NCI-H510A (cell line): ENCODE results near the gene SLC35A1.
A peak's percentile ranks its signal among the peaks of the same experiment; 100 is the strongest.
"Not testable (repeated sequence)": the region's sequence is repeated elsewhere in the genome, so short reads cannot be mapped to it uniquely, and the experiment has no call there.

ENCODE experiments used
- DNase-seq: peaks from one replicate; lab custom pipeline; 2025; lab: John Stamatoyannopoulos, UW

The SLC35A1 gene, protein sequence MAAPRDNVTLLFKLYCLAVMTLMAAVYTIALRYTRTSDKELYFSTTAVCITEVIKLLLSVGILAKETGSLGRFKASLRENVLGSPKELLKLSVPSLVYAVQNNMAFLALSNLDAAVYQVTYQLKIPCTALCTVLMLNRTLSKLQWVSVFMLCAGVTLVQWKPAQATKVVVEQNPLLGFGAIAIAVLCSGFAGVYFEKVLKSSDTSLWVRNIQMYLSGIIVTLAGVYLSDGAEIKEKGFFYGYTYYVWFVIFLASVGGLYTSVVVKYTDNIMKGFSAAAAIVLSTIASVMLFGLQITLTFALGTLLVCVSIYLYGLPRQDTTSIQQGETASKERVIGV

DNA sequence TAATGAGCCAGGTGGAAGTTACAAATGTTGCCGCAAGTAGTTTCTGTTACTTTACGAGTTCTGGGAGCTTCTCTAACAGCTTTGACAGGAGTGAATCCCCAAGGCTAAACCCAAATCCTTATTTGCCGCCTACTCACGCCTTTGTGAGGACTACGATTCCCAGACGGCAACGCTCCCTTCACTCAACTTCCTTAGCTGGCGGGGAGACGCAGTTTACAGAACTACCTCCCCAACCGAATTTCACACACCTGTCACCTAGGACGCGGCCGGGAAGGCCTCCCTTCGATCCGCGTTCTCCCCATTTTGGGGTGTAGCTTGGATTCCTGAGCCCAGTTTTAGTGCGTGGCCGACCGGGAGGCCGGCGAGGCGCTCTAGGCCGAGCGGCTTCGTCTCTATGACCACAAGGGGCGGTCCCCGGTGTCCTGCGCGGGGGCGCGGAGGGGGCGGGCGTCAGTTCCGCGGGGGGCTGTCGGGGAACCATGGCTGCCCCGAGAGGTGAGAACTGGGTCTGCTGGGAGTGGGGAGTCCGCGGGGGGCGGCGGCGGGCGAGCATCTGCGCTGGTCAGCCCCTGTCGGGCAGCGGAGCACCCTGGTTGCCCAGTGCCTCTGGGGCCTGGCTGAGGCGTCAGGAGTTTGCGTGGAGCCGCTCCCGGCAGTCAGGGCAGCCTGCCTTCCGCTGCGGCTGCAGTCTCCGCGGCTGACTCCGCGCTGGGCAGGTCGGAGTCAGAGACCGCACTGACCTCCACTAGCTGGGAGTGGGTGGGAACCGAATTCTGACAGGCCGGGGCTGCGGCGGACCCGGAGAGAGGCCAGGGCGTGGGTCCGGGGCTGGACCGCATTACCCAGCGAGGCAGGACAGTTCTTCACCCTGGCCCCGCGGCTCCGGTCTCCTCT lies at the start of gene SLC35A1:
Gene SLC35A1, plus strand, starts transcription at position 450 of the 894 bp plus-strand sequence. Its CDS starts 30 bp downstream, at position 480.
- DNase-seq = peak; percentile 43

DNA sequence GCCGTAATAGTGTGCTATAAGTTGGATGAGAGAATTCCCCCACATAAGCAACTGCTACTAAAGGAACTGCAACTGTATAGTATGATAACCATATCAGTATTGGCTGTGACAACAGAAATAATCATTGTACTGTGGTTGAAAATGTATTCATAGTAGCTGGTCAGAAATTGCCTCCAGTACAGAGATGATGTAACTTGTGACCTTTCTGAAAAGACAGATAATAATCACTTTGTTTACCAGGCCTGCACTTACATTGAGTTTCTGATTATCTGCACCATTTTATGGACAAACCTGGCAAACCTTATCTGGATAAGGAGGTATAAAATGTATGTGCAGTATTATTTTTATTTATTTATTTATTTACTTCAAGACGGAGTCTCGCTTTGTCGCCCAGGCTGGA lies 46.0 kb upstream of the SLC35A1 start:
- DNase-seq = no peak

DNA sequence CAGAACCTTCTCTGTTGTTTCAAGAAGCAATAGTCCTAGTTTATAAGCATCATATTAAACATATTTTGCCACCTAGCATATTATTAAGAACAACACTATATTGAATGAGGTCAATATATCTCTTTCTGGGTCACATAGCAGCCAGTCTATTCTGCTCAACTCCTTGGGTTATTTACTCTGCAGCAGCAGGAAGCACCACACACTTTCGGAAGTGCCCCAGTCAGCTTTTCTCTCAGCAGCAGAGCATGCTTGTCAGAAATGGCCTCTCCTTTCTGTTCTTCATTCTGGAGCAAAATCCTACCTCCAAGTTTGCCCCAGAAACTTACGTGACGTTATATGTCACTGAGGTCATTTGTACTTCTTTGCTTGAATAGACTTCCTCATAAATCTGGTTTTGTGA lies 42.3 kb upstream of the SLC35A1 start:
- no peak for DNase-seq

DNA sequence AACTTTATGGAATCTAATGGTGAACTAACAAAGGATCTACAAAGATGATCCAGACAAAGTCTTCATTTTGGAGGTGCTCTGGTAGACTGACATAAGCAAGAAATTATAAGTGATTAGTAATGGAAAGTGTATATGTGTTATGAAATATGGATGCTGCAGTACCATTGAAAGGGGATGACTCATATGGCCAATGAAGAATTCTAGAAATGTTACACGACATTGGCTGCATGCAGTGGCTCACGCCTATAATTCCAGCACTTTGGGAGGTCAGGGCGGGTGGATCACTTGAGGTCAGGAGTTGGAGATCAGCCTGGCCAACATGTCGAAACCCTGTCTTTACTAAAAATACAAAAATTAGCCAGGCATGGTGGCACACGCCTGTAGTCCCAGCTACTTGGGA lies 41.5 kb upstream of the SLC35A1 start:
- no peak for DNase-seq

DNA sequence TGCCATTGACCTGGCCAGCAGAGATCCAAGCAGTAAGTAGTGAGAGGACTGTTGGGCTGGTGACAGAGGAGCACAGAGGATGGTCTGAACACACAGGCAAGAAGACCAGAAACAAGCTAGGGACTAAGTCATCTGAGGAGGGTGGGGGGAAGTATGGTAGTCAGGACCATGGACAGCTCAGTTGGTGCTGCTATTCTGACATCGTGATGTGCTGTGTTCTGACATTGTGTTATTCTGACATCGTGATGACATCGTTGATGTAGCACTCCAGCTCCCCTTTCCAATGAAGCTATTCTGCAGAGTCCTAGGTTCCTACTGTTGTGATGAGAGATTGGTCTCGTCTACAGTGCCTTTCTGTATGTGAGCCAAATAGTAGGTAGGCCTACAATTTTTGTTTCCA lies 36.3 kb upstream of the SLC35A1 start:
- DNase-seq = no peak

DNA sequence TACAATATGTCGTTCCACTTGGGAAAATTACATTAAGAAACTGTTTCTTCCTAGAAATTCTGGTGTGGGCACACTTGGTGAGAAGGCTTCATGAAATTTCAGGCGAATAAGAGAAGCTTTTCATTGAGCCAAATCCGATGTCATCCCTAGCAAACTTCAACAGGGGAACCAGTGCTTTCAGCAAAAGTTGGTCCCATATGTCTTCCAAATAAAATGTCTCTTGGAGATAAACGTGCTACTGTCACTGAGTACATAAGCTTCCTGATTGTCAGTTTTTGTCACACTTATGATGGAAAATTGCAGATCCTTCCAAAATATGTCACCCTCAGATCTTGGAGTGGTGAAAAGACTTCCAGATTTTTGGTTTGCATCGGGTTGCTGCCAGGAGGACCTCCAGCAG lies 31.1 kb upstream of the SLC35A1 start:
- DNase-seq = no peak

DNA sequence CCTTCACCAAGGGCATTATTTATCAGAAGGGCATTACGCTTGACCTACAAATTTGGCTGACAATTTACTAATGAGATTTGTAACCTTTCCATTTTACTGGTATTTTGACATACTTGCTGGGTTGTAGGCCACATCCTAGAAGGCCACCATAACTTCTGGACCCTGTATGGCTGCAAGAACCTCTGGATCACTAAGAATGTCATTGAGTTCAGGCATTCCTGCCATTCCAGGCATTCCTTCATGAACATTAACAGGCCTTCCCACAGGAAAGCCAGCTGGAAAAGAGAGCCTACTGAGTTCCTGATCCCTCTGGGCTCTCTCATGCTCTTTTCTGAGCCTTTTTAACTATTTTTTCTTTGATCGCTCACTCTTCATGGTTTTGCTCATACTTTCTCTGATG lies 28.4 kb upstream of the SLC35A1 start:
- DNase-seq = no peak

DNA sequence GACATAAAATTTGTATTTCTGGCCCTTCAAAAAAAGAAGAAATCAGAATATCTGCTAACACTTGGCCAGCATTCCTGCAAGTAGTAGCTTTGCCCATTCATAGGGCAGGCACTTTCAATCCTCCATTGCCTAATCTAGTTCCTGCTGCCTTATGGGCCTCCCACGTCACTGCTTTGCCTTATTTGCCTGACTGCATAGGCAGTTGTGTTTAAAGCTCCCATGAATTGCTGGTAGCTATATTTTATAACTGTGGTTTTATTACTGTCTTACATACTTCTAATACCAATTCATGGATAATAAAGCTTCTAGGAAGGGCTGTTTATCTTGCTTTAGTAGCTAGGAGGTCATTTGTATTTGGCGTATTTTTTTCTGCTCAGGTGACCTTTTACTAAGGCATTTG lies 7.7 kb upstream of the SLC35A1 start:
- DNase-seq = no peak

DNA sequence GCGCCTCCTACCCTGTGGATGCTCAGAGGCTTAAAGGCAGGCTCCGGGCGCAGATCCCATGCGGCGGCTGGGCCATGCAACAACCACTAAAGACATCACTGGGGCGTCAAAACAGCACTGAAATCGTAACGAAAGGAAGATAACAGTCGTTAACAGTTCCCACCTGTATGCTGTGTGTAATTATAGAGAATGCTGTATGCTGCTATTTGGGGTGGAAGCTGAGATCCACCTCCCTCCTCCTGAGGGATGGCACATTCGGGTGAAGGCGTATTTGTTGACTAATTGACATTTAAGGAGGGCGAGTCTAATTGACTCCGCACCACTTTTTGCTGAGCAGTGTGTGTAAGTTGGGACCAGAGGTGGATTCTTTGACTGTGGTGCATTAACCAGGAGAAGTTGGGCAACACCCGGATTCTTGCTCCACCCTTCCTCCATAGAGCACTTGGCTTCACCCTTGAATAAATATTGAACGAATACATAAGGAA lies 687 bp downstream of the SLC35A1 start:
- DNase-seq = peak; percentile 0

DNA sequence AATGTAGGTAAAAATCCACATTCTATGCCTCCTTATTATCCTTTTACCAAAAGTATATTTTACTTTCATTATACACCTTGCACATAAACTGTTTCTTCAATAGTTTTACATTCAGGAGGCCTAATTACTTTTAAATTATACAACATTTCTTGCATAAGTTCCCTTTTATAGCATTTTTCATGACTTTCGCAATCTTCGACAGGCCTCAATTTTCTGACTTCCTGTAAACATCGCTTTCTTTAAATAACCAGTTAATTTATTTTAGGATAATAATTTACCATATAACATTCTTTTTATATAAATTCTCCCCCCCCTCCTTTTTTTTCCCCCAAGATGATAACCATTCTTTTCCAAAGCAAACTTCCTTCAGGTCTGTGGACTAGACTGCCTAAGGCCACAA lies 9.2 kb downstream of the SLC35A1 start:
- no peak for DNase-seq

DNA sequence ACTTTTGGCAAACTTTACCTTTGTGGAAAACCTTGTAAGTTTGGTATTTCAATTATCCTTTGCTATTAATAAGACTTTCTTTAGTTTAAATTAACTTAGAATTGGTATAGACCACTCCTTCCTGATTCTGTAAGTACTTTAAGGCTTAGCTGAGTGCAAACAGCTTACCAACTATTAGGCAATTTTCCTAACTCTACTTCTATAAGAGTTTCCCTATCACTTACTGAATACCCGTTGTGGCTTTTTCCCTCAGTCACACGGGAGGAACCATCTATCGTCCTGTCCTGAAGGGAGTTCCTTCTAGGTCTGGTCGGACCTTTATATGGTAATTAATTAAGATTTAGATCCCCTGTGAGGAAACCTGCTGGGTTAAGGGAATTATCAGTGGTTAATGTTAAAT lies 9.6 kb downstream of the SLC35A1 start:
- no peak for DNase-seq

DNA sequence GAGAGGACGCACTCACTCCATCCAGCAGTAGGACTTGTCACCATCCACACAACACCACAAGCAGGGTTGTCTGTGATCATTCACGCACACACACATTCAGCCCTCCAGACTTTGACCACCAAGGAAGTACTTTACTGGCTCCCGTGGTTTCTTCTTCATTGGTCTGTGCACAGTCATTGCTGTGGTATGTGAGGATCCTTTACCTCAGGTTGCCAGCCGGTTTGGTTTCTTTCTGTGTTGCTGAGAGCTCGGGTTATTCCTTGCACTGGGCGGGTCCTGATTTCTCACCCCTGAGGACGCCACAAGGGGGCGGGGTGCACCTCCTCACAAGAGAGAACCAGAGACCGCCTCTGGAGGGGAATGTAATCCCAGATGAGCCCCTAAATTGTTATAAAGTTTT lies 11.2 kb downstream of the SLC35A1 start:
- no peak for DNase-seq

DNA sequence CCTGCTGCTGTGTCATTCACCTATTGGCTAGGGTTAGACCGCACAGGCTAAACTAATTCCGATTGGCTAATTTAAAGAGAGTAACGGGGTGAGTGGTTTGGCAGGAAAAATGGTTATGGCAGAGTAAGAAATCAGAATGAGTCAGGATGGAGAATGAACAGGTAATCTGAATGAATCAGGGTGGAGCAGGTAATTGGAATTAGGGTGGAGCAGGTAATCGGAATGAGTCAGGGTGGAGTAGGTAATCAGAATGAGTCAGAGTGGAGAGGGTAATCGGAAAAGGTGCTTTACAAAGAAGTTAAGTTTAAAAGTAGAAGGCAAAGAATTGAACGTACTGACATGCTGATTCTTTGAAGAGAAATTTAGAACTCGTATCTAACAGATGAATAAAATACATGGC lies 11.7 kb downstream of the SLC35A1 start:
- no peak for DNase-seq

DNA sequence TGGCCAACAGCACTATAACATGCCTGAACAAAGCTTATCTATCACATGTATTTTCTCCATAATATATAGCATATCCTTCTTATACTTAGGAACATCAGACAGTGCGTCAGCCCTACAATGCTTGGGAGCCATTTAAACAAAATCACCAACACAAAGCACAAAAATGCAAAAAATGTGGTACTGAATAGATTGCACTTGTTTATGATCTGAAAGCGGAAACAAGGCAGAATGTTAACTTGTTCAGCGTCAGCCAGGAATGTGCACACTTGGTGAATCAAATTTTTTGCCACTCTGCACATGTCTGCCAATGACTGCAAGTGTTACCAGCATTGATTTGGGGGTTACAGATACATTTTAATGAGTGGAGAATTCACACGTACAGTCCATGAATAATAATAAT lies 14.8 kb downstream of the SLC35A1 start:
- DNase-seq = no peak

DNA sequence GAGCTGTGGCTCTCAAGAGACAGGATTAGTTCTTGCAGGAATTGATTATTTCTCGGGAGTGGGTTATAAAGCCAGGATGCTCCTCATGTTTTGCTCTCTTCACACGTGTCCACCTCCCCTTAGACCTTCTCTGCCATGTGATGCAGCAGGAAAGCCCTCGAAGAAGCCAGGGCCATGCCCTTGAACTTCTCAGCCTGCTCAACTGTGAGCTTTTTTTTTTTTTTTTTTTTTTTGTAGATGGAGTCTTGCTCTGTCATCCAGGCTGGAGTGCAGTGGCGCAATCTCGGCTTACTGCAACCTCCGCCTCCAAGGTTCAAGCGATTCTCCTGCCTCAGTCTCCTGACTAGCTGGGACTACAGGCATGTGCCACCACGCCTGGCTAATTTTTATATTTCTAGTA lies 16.6 kb downstream of the SLC35A1 start:
- not testable (repeated sequence) for DNase-seq

DNA sequence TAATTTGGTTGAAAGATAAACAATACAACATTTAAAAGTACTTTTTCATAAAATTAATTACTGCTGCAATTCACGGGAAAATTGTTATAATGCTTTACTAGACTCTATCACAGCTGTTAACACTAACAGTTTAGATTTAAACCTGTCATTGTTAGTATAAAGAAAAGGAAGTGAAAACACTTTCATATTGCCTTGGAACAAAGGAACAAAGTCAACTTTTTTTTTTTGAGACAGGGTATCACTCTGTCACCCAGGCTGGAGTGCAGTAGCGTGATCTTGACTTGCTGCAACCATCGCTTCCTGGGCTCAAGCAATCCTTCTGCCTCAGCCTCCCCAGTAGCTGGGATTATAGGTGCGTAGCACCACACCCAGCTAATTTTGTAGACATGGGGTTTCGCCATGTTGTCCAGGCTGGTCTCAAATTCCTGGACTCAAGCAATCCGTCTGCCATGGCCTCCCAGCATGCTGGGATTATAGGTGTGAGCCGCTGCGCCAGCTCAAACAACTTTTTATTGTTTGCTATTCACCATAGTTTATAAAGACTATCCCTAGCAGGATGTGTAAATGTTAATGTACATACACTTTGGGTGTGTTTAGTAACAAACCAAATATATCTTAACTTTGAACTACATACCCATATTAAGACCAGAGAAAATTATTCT lies 22.1 kb downstream of the SLC35A1 start:
- DNase-seq = no peak

DNA sequence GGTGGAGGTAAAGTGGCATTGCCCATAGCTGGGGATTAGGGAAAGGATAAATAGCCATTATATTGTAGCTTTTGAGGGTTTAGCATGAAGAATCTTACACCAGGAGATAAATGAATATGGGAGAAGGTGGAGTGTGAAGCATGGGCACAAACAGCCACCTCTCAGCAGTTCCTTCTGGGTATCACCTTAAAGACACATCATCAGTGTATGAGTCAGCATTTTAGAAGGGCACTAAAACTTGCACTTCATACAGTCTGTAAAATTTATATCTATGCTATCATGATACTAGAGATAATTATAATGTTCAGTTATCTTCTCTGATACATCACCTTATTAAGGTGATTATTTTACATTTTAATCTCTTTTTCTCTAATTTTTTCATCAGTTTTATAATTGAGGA lies 25.3 kb downstream of the SLC35A1 start:
- DNase-seq = no peak

DNA sequence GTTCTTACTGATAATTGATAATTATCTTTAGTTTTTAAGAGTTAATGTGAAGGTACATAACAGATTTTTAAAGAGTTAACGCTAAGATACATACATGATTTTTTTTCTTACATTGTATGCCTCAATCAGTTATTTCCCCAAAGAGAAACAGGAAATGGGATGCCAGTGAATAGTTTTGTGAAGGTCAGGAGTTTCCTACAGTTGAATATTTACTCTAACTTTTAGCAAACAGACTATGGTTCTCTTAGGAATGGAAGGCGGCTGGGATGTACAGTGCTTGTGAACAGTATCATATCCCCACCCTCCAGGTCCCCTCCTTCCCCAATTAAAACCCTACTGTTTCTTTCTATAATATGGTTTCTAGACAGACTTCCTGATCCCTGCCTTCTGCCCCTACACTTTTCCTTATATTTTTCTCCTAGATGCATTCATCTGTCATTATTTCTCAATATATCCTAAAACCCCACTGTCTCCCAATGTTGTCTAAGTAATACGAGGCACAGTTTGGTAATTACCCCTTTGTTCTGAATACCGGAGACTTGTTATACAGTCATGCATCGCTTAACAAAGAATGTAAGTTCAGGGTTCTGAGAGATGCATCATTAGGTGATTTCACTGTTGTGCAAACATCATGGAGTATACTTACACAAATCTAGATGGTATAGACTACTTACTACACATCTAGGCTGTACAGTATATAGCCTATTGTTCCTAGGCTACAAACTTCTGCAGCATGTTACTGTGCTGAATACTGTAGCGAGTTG lies 29.2 kb downstream of the SLC35A1 start:
- DNase-seq = no peak

DNA sequence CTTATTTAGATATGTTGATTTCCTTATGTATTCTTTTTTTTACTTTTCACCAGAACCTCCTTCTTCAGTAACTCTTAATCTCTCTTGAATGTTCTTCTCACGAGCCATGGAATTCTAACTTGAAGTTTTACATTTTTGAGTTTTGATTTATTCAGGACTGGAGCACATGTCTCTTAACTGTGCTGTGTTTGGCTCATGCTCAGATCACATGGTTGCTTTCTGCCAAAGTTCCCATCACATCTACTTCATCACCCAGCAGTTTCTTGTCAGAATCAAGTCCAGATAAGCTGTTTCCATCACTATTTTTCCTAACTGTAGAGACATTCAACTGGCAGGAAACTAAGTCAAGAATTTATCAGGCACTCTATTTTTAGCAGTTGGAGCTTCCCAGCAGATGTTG lies 31.7 kb downstream of the SLC35A1 start:
- DNase-seq = no peak

DNA sequence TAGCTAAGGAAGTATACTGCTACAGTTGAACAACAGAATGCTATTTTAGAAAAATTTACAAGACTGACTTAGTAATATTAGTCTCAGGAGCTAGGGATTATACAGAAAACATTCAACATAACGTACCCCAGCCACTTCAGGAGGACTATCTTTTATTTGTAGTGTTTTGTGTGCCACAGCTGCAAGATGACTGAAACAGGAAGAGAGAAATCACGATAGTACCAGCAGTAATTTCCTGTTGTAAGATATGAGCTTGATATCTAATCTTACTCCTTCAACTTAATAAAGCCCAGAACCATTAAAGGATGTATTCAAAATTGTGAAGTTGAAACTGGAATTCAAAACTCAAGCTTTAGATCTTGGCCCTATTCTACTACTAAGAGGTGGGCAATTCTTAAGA lies 42.1 kb downstream of the SLC35A1 start:
- DNase-seq = no peak

DNA sequence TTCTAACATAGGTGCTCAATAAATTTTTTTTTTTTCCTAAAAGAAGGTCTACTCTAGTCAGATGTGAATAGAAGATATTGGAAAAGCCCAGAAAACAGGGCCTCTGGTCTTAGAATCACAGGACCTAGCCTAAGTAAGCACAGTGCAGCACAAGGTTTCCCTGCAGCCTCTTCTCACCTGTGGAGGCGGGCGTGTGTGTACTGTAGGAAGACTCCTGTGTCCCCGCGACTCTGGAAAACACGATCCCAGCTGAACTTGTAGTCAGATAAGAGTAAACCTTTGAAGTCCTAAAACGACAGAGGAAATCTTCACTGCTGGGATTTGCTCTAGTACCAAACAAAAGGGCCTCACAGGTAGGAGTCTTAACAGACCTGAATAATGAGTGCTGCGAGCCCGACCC lies 45.7 kb downstream of the SLC35A1 start:
- no peak for DNase-seq

DNA sequence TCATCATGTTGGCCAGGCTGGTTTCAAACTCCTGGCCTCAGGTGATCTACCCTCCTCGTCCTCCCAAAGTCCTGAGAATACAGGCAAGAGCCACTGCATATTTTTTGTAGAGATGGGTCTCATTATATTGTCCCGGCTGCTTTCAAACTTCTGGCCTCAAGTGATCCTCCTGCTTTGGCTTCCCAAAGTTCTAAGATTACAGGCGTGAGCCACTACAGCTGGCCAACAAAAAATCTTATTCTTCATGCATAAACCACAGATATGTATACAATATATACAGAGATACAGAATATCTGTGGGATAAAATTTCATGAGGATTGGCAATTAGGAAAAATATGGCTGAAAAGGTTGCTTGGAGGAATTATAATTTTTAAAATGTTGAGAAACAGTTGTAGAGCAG lies 49.9 kb downstream of the SLC35A1 start:
- no peak for DNase-seq
